DMS53 (cell line): ENCODE data around the gene GRIN3A.
"Not testable (repeated sequence)": the region's sequence is repeated elsewhere in the genome, so short reads cannot be mapped to it uniquely, and the experiment has no call there.

Experiments used
- DNase-seq: peaks from one replicate; lab custom pipeline; 2025; lab: John Stamatoyannopoulos, UW

GRIN3A gene

GRCh38 chr9:101738566-101739183, at the start of gene GRIN3A:
TSS of gene GRIN3A (minus strand) at chr9:101738647. CDS start at chr9:101737979, 668 bp downstream.
- peak; percentile 53 for DNase-seq

GRCh38 chr9:101787891-101788290, 49.4 kb upstream of the GRIN3A start:
- DNase-seq: no peak

GRCh38 chr9:101778332-101778731, 39.9 kb upstream of the GRIN3A start:
- no peak for DNase-seq

- no peak for DNase-seq
These were observed 26.0 kb upstream of the GRIN3A start for GRCh38 chr9:101764472-101764871.

- no peak for DNase-seq
These were observed 20.0 kb upstream of the GRIN3A start for GRCh38 chr9:101758304-101758930.

GRCh38 chr9:101753716-101754115, 15.3 kb upstream of the GRIN3A start:
- no peak for DNase-seq

GRCh38 chr9:101751895-101752294, 13.4 kb upstream of the GRIN3A start:
- DNase-seq: no peak

- no peak for DNase-seq
These were observed 864 bp upstream of the GRIN3A start for GRCh38 chr9:101739311-101739710.

- peak; percentile 70 for DNase-seq
These were observed 512 bp downstream of the GRIN3A start for GRCh38 chr9:101737705-101738565.

- DNase-seq: peak; percentile 16
These were observed 1.2 kb downstream of the GRIN3A start for GRCh38 chr9:101737165-101737704.

- DNase-seq: no peak
These were observed 1.7 kb downstream of the GRIN3A start for GRCh38 chr9:101736717-101737116.

GRCh38 chr9:101731429-101731828, 7.0 kb downstream of the GRIN3A start:
- DNase-seq: no peak

GRCh38 chr9:101727612-101728524, 10.6 kb downstream of the GRIN3A start:
- peak; percentile 56 for DNase-seq

GRCh38 chr9:101724271-101724670, 14.2 kb downstream of the GRIN3A start:
- not testable (repeated sequence) for DNase-seq

GRCh38 chr9:101718192-101718591, 20.3 kb downstream of the GRIN3A start:
- no peak for DNase-seq

- no peak for DNase-seq
These were observed 21.8 kb downstream of the GRIN3A start for GRCh38 chr9:101716629-101717028.

GRCh38 chr9:101711330-101711941, 27.0 kb downstream of the GRIN3A start:
- peak; percentile 43 for DNase-seq

GRCh38 chr9:101708855-101709254, 29.6 kb downstream of the GRIN3A start:
- DNase-seq: no peak

- no peak for DNase-seq
These were observed 30.7 kb downstream of the GRIN3A start for GRCh38 chr9:101707721-101708120.

GRCh38 chr9:101706997-101707396, 31.4 kb downstream of the GRIN3A start:
- peak; percentile 14 for DNase-seq

- peak; percentile 68 for DNase-seq
These were observed 32.1 kb downstream of the GRIN3A start for GRCh38 chr9:101706261-101706798.
